Parathyroid adenoma (tissue), 2 donors: ENCODE measurements around the gene HSD3B1.

Source experiments
- H2AFZ ChIP-seq: fragments of 300-600 bp; sonication (generic); one replicate; pipeline ENCODE4 v1.7.0; 2017; ENCODE audit warnings: antibody characterized with exemption, mild to moderate bottlenecking
- H3K27ac ChIP-seq: fragments of 300-600 bp; sonication (generic); one replicate; pipeline ENCODE4 v1.7.0; 2017
- H3K27me3 ChIP-seq: fragments of 300-600 bp; sonication (generic); one replicate; pipeline ENCODE4 v1.7.0; 2017; ENCODE audit warnings: low read length; ENCODE audit not compliant: control insufficient read depth, insufficient read depth
- H3K36me3 ChIP-seq: fragments of 300-600 bp; sonication (generic); one replicate; pipeline ENCODE4 v1.7.0; 2017; ENCODE audit warnings: low read length; ENCODE audit not compliant: control insufficient read depth, insufficient read depth
- H3K4me1 ChIP-seq: fragments of 300-600 bp; sonication (generic); one replicate; pipeline ENCODE4 v1.7.0; 2017; ENCODE audit warnings: control low read depth
- H3K4me2 ChIP-seq: fragments of 300-600 bp; sonication (generic); one replicate; pipeline ENCODE4 v1.7.0; 2017; ENCODE audit warnings: low read length
- H3K4me3 ChIP-seq: fragments of 300-600 bp; sonication (generic); one replicate; pipeline ENCODE4 v1.7.0; 2017; ENCODE audit warnings: low read depth, low read length
- H3K79me2 ChIP-seq: fragments of 300-600 bp; sonication (generic); one replicate; pipeline ENCODE4 v1.7.0; 2017; ENCODE audit warnings: control low read depth
- H3K9ac ChIP-seq: fragments of 300-600 bp; sonication (generic); one replicate; pipeline ENCODE4 v1.7.0; 2017; ENCODE audit warnings: mild to moderate bottlenecking
- H3K9me3 ChIP-seq: fragments of 300-600 bp; sonication (generic); one replicate; pipeline ENCODE4 v1.7.0; 2017; ENCODE audit warnings: low read length; ENCODE audit not compliant: control insufficient read depth
- CTCF ChIP-seq: fragments of 300-600 bp; sonication (generic); IDR thresholded peaks from one replicate; pipeline ENCODE4 v1.7.0; 2017; ENCODE audit warnings: antibody characterized with exemption, mild to moderate bottlenecking
- donor health status: primary hyperparathyroidism.

HSD3B1 gene

GRCh38 chr1:119531606-119532323 lies 24.8 kb downstream of the HSD3B1 start:
- H3K4me1 ChIP-seq: no peaks in the 10 kb centered on the region
- no peak overlapping the region for H2AFZ ChIP-seq
- H3K4me3 ChIP-seq: no peak overlapping the region
- H3K27me3 ChIP-seq: no peaks in the 10 kb centered on the region
- no peaks in the 10 kb centered on the region for H3K79me2 ChIP-seq
- no peak overlapping the region for H3K4me2 ChIP-seq
- H3K36me3 ChIP-seq: no peaks in the 10 kb centered on the region
- TF ChIP-seq CTCF: no peak
- H3K27ac ChIP-seq: no peak overlapping the region
- no peaks in the 10 kb centered on the region for H3K9me3 ChIP-seq
- H3K9ac ChIP-seq: no peak overlapping the region

GRCh38 chr1:119532324-119532910 lies 25.4 kb downstream of the HSD3B1 start:
- no peaks in the 10 kb centered on the region for H3K9me3 ChIP-seq
- no peak overlapping the region for H3K27ac ChIP-seq
- no peak overlapping the region for H3K9ac ChIP-seq
- no peaks in the 10 kb centered on the region for H3K36me3 ChIP-seq
- no peak for TF ChIP-seq CTCF
- H2AFZ ChIP-seq: no peak overlapping the region
- no peak overlapping the region for H3K4me2 ChIP-seq
- H3K4me1 ChIP-seq: no peaks in the 10 kb centered on the region
- H3K79me2 ChIP-seq: no peaks in the 10 kb centered on the region
- no peak overlapping the region for H3K4me3 ChIP-seq
- H3K27me3 ChIP-seq: no peaks in the 10 kb centered on the region

- Histone ChIP-seq H3K9me3 (no peaks in the 10 kb centered on the region), H3K4me1 (no peaks in the 10 kb centered on the region), H3K27ac (no peak overlapping the region), H3K9ac (no peak overlapping the region), H3K79me2 (no peaks in the 10 kb centered on the region), H3K4me2 (no peak overlapping the region), H3K27me3 (no peaks in the 10 kb centered on the region), H3K36me3 (no peaks in the 10 kb centered on the region), H3K4me3 (no peak overlapping the region), H2AFZ (no peak overlapping the region)
- no peak for TF ChIP-seq CTCF
Observed at GRCh38 chr1:119535381-119535780, 28.4 kb downstream of the HSD3B1 start.

GRCh38 chr1:119537966-119538365 lies 31.0 kb downstream of the HSD3B1 start:
- Histone ChIP-seq H3K79me2 (no peaks in the 10 kb centered on the region), H3K4me2 (no peak overlapping the region), H3K9ac (no peak overlapping the region), H2AFZ (no peak overlapping the region), H3K36me3 (no peaks in the 10 kb centered on the region), H3K27me3 (no peaks in the 10 kb centered on the region), H3K4me3 (no peak overlapping the region), H3K27ac (no peak overlapping the region), H3K9me3 (no peaks in the 10 kb centered on the region), H3K4me1 (no peaks in the 10 kb centered on the region)
- no peak for TF ChIP-seq CTCF

- Histone ChIP-seq H3K27ac (no peak overlapping the region), H3K9ac (no peak overlapping the region), H3K9me3 (no peaks in the 10 kb centered on the region), H3K36me3 (no peaks in the 10 kb centered on the region), H3K27me3 (no peaks in the 10 kb centered on the region), H2AFZ (no peak overlapping the region), H3K4me2 (no peak overlapping the region), H3K4me3 (no peak overlapping the region), H3K4me1 (no peaks in the 10 kb centered on the region), H3K79me2 (no peaks in the 10 kb centered on the region)
- no peak for TF ChIP-seq CTCF
Observed at GRCh38 chr1:119539636-119540035, 32.6 kb downstream of the HSD3B1 start.
